ENCODE results near the gene DBF4.
A peak's percentile ranks its signal among the peaks of the same experiment; 100 is the strongest.

DBF4 gene

DNA sequence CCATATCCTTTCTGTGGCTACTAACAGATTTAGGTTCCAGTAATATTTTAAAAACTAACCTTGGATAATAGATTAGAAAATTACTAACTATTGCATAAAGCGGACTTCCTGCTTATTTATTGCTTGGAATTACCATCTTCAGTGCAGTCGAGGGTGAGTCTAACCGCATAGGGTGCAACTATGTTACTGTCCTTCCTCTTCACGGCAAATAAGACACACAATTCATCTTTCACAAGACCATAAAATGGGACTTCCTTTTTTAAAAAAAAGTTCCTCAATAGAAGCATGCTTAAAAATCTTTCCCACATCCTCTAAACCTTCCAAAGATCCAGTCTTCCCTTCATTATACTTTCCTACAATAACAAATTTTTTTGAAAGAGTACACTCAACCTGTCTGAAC lies 2.2 kb upstream of the DBF4 start:
- no peak overlapping the region for H3K4me3 ChIP-seq (ENCODE audit: low read depth, low read length)
- no peak for DNase-seq (ENCODE audit: low read depth)
- TF ChIP-seq, protein P1, sequence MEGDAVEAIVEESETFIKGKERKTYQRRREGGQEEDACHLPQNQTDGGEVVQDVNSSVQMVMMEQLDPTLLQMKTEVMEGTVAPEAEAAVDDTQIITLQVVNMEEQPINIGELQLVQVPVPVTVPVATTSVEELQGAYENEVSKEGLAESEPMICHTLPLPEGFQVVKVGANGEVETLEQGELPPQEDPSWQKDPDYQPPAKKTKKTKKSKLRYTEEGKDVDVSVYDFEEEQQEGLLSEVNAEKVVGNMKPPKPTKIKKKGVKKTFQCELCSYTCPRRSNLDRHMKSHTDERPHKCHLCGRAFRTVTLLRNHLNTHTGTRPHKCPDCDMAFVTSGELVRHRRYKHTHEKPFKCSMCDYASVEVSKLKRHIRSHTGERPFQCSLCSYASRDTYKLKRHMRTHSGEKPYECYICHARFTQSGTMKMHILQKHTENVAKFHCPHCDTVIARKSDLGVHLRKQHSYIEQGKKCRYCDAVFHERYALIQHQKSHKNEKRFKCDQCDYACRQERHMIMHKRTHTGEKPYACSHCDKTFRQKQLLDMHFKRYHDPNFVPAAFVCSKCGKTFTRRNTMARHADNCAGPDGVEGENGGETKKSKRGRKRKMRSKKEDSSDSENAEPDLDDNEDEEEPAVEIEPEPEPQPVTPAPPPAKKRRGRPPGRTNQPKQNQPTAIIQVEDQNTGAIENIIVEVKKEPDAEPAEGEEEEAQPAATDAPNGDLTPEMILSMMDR (conservative IDR thresholded peaks at IDR 0.05; ENCODE audit: low read depth, low read length), result no peak

DNA sequence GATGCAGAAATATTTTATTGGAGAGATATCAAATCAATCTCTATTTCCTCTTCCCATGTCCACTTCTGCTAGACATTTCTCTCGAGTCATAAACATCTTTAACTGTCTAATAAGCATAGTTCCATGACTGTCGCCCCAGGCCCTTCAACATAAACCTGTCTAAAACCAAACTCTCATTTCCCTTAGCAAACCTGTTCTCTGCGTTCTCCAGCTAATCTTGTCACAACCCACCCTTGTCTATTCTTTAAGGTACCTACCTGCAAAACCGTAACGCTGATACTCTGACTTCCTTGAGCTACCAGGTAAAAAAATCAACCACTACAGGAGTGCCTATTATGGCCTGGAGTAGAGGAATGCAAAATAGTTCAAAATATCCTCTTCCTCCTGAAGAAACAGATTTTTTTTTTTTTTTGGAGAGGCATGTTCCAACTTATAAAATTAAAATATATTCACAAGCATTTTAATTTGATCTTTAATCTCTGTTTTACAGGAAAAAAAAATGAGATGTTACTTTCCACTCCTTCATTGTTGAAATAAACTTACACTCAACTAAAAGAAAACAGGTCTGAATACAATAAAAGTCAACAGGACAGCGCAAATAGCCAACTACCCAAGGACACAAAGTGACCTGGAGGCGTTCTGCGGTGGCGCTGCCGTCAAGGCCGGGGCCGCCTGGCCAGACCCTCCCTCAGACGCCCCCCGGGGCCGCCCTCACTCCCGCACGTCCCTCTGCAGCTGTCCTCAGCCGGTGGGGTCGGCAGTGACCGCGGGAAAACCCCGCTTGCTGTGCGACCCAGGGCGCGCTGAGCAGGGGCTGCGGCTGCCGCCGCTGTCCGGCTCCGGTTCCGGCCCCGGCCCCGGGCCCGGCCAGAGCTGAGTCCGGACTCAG lies 898 bp upstream of the DBF4 start:
- H3K4me3 ChIP-seq (ENCODE audit: low read depth, low read length), result peak overlapping the region; percentile 89
- peak; percentile 6 for DNase-seq (ENCODE audit: low read depth)
- TF ChIP-seq, protein P1 (conservative IDR thresholded peaks at IDR 0.05; ENCODE audit: low read depth, low read length), result no peak

DNA sequence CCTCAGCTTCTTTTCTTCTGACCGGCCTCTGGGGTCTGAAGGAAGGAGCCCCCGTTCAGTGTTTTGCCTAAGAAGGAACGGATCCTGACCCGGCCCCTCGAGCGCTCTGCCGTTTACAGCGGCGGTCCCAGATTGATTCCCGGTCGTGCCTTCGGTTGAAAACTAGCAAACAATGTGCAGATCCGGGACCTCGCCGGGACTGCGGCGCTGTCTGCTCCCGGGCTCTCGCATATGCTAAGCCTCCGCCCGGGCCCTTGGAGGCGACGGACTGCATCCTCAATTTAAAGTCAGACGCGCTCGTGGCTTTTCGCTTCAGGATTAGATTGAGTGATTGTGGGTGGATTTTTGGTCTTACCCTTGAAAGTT lies 559 bp downstream of the DBF4 start:
- TF ChIP-seq, protein P1 (conservative IDR thresholded peaks at IDR 0.05; ENCODE audit: low read depth, low read length), result no peak
- H3K4me3 ChIP-seq (ENCODE audit: low read depth, low read length), result peak overlapping the region; percentile 89
- DNase-seq (ENCODE audit: low read depth), result peak; percentile 70

DNA sequence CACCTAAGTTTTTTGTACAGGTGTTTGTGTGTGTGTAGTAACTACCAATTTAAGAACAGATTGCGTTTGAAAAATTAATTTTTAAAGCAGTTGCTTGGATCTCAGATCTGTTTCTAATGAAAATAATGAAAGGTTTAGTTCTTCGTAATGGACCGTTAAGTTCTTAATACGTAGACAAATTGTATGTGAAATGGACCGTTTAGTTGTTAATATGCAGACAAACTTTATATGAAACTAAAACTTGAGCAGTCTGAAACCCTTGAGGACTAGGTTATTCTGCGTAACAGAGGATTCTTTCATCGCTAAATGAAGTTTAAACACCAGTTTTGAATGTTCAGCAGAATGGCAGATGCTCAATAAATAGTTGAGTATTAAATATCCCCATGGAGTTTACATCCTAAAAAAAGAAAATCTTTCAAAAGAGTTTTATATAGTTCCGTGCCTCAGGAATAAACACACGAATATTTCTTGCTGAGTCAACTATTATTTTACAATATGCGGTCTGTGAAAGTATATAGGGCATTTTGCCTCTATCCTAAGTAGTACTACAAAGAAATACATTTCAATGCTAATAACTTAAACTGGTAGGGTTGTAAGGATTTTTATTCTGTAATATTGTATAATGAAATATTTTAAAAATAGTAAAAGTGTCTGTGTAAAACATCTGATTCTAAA lies 1.2 kb downstream of the DBF4 start:
- TF ChIP-seq, protein P1 (conservative IDR thresholded peaks at IDR 0.05; ENCODE audit: low read depth, low read length), result no peak
- H3K4me3 ChIP-seq (ENCODE audit: low read depth, low read length), result peak overlapping the region; percentile 89
- DNase-seq (ENCODE audit: low read depth), result peak; percentile 21

DNA sequence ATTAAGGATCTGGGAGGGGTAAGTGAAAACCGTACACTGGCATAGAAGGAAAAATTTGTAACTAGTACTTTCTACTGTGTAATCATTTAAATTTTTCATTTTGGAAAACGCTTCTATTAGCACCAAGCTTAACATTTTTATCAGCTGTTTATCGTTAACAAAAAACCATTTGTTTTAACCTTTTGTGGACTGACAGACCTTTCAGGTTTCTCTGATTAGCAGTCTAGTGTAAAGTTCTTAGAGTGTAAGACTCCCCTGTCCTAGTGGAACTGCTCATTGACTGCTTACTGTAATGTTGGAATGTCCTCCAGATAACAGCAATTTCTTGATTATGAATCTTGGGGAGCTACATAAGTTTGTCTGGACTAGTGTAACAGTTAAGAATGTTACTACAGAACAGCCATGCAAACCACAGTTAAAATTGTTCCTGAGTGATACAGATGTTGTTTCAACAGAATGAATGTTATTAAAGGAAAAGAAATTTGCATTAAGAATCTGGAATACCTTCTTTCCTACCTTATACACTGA lies 2.0 kb downstream of the DBF4 start:
- peak; percentile 49 for DNase-seq (ENCODE audit: low read depth)
- TF ChIP-seq, protein P1 (conservative IDR thresholded peaks at IDR 0.05; ENCODE audit: low read depth, low read length), result no peak
- H3K4me3 ChIP-seq (ENCODE audit: low read depth, low read length), result peak overlapping the region; percentile 89

DNA sequence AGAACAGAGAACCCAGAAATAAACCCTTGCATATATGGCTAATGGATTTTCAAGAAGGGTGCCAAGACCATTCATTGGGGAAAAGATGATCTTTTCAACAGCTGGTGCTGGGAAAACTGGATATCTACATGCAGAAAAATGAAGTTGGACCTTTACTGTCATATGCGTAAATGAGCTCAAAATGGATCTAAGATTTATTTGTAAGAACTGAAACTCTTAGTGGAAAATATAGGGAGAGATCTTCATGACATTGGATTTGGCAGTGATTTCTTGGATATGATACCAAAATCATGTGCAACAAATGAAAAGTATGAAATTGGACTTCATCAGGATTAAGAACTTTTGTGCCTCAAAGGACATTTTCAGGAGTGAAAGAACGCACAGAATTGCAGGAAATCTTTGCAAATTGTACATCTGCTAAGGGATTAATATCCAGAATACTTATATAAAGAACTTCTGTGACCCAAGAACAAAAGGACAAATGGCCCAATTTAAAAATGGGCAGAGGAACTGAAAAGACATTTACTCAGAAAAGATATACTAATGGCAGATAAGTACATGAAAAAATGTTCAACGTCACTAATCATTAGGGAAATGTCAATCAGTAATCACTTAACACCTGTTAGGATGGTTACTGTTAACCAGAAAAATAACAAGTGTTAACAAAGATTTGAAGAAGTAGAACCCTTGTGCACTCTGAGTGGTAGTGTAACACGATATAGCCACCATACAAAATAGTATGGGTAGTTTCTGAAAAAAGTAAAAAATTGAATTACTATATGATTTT lies 6.1 kb downstream of the DBF4 start:
- H3K4me3 ChIP-seq (ENCODE audit: low read depth, low read length), result no peak overlapping the region
- DNase-seq (ENCODE audit: low read depth), result no peak
- TF ChIP-seq, protein P1 (conservative IDR thresholded peaks at IDR 0.05; ENCODE audit: low read depth, low read length), result no peak
